ENCODE measurements around the gene SYNGR2. TPM values are rescaled to one million over a fixed set of nuclear protein-coding genes. Genes with fewer than 3 reads are reported as not detected.

The SYNGR2 gene
- total RNA-seq, 1 donor from 2014 or later, result 57.6 TPM

GRCh38 chr17:78197147-78197832 lies 28.9 kb downstream of the SYNGR2 start:
- peak overlapping the region; percentile 32 for H3K27ac Mint-ChIP-seq (ENCODE audit: unreplicated experiment)

GRCh38 chr17:78200451-78200850 lies 32.1 kb downstream of the SYNGR2 start:
- no peak overlapping the region for H3K27ac Mint-ChIP-seq (ENCODE audit: unreplicated experiment)
- no peak for TF ChIP-seq CTCF (IDR thresholded peaks at IDR 0.05)
- DNase-seq (ENCODE audit: low spot score), result no peak
- no peaks in the 10 kb centered on the region for H3K9me3 Mint-ChIP-seq (ENCODE audit: low read depth)
- H3K36me3 Mint-ChIP-seq (ENCODE audit: low read depth), result peaks cover 2% of the 10 kb centered on the region
- H3K4me1 Mint-ChIP-seq (ENCODE audit: low read depth), result peaks cover 25% of the 10 kb centered on the region
- H3K27me3 Mint-ChIP-seq (ENCODE audit: low read depth), result no peaks in the 10 kb centered on the region
- H3K4me3 Mint-ChIP-seq (ENCODE audit: unreplicated experiment), result no peak overlapping the region

More at GRCh38 chr17:78197147-78197832, 28.9 kb downstream of the SYNGR2 start:
- H3K4me1 Mint-ChIP-seq (ENCODE audit: low read depth), result peaks cover 25% of the 10 kb centered on the region
- no peaks in the 10 kb centered on the region for H3K9me3 Mint-ChIP-seq (ENCODE audit: low read depth)
- TF ChIP-seq CTCF (IDR thresholded peaks at IDR 0.05), result no peak
- no peak overlapping the region for H3K4me3 Mint-ChIP-seq (ENCODE audit: unreplicated experiment)
- no peaks in the 10 kb centered on the region for H3K27me3 Mint-ChIP-seq (ENCODE audit: low read depth)
- no peak for DNase-seq (ENCODE audit: low spot score)
- H3K36me3 Mint-ChIP-seq (ENCODE audit: low read depth), result peaks cover 4% of the 10 kb centered on the region

DNA sequence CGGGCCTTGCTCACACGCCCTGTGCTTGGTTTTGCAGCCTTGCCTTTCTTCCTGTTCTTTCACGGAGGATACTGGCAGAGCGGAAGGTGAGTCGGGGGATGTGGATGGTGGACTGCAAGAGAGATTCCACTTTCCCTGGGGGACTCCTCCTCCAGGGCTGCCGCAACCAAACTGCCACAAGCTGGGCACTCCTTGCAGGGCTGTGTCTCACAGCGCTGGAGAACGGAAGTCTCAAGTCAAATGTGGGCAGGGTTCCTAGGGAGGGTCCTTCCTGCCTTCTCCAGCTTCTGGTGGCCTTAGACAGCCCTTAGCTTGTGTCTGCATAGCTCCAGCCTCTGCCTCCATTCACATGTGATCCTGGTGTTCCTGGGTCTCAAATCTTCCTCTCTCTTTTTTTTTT lies 34.3 kb downstream of the SYNGR2 start:
- Mint-ChIP-seq H3K36me3 (ENCODE audit: low read depth) (peaks cover 4% of the 10 kb centered on the region), H3K4me3 (ENCODE audit: unreplicated experiment) (no peak overlapping the region), H3K4me1 (ENCODE audit: low read depth) (peaks cover 10% of the 10 kb centered on the region), H3K9me3 (ENCODE audit: low read depth) (no peaks in the 10 kb centered on the region), H3K27ac (ENCODE audit: unreplicated experiment) (no peak overlapping the region), H3K27me3 (ENCODE audit: low read depth) (no peaks in the 10 kb centered on the region)
- DNase-seq (ENCODE audit: low spot score), result no peak
- no peak for TF ChIP-seq CTCF (IDR thresholded peaks at IDR 0.05)

GRCh38 chr17:78204387-78205123 lies 36.2 kb downstream of the SYNGR2 start:
- Mint-ChIP-seq H3K36me3 (ENCODE audit: low read depth) (peaks cover 4% of the 10 kb centered on the region), H3K9me3 (ENCODE audit: low read depth) (no peaks in the 10 kb centered on the region), H3K27ac (ENCODE audit: unreplicated experiment) (no peak overlapping the region), H3K4me3 (ENCODE audit: unreplicated experiment) (no peak overlapping the region), H3K27me3 (ENCODE audit: low read depth) (no peaks in the 10 kb centered on the region), H3K4me1 (ENCODE audit: low read depth) (no peaks in the 10 kb centered on the region)
- no peak for DNase-seq (ENCODE audit: low spot score)
- no peak for TF ChIP-seq CTCF (IDR thresholded peaks at IDR 0.05)

GRCh38 chr17:78205124-78205775 lies 36.9 kb downstream of the SYNGR2 start:
- no peak for TF ChIP-seq CTCF (IDR thresholded peaks at IDR 0.05)
- no peak overlapping the region for H3K27ac Mint-ChIP-seq (ENCODE audit: unreplicated experiment)
- no peaks in the 10 kb centered on the region for H3K4me1 Mint-ChIP-seq (ENCODE audit: low read depth)
- H3K9me3 Mint-ChIP-seq (ENCODE audit: low read depth), result no peaks in the 10 kb centered on the region
- peaks cover 4% of the 10 kb centered on the region for H3K36me3 Mint-ChIP-seq (ENCODE audit: low read depth)
- H3K4me3 Mint-ChIP-seq (ENCODE audit: unreplicated experiment), result no peak overlapping the region
- H3K27me3 Mint-ChIP-seq (ENCODE audit: low read depth), result no peaks in the 10 kb centered on the region
- no peak for DNase-seq (ENCODE audit: low spot score)
